Activated effector memory CD4-positive, alpha-beta T cell treated with Interleukin-2 at 50 U/mL for 16 hours (primary cell): ENCODE measurements around the gene SEMA6B.

Experiments used
- DNase-seq: peaks from one replicate; pipeline ENCODE4 v3.0.0-alpha.2; 2020

The SEMA6B gene

GRCh38 chr19:4504891-4505569 is 54.5 kb downstream of the SEMA6B start:
- DNase-seq, result no peak

- no peak for DNase-seq
Measured at GRCh38 chr19:4504297-4504701, 55.2 kb downstream of the SEMA6B start.

- no peak for DNase-seq
Measured at GRCh38 chr19:4503825-4504170, 55.7 kb downstream of the SEMA6B start.

- DNase-seq, result no peak
Measured at GRCh38 chr19:4503132-4503824, 56.2 kb downstream of the SEMA6B start.

GRCh38 chr19:4502282-4503131 is 57.0 kb downstream of the SEMA6B start:
- DNase-seq, result no peak

GRCh38 chr19:4501691-4502090 is 57.8 kb downstream of the SEMA6B start:
- DNase-seq, result no peak

- no peak for DNase-seq
Measured at GRCh38 chr19:4500841-4501591, 58.5 kb downstream of the SEMA6B start.

- no peak for DNase-seq
Measured at GRCh38 chr19:4499855-4500254, 59.6 kb downstream of the SEMA6B start.

GRCh38 chr19:4499318-4499717 is 60.2 kb downstream of the SEMA6B start:
- no peak for DNase-seq

GRCh38 chr19:4498694-4499093 is 60.8 kb downstream of the SEMA6B start:
- no peak for DNase-seq

- DNase-seq, result no peak
Measured at GRCh38 chr19:4497770-4498389, 61.6 kb downstream of the SEMA6B start.

GRCh38 chr19:4496304-4496703 is 63.2 kb downstream of the SEMA6B start:
- DNase-seq, result no peak

GRCh38 chr19:4495471-4495870 is 64.0 kb downstream of the SEMA6B start:
- no peak for DNase-seq

- no peak for DNase-seq
Measured at GRCh38 chr19:4494691-4495064, 64.8 kb downstream of the SEMA6B start.

GRCh38 chr19:4493929-4494690 is 65.4 kb downstream of the SEMA6B start:
- no peak for DNase-seq

- DNase-seq, result no peak
Measured at GRCh38 chr19:4493104-4493928, 66.2 kb downstream of the SEMA6B start.
